ENCODE data around the gene RCN2. TPM values are rescaled to one million over a fixed set of nuclear protein-coding genes. Genes with fewer than 3 reads are reported as not detected.
A peak's percentile ranks its signal among the peaks of the same experiment; 100 is the strongest.
"Not testable (repeated sequence)": the region's sequence is repeated elsewhere in the genome, so short reads cannot be mapped to it uniquely, and the experiment has no call there.

RCN2 gene, protein sequence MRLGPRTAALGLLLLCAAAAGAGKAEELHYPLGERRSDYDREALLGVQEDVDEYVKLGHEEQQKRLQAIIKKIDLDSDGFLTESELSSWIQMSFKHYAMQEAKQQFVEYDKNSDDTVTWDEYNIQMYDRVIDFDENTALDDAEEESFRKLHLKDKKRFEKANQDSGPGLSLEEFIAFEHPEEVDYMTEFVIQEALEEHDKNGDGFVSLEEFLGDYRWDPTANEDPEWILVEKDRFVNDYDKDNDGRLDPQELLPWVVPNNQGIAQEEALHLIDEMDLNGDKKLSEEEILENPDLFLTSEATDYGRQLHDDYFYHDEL
- 46.0 TPM for total RNA-seq

GRCh38 chr15:76931397-76932134 lies at the start of gene RCN2:
Gene RCN2, plus strand, starts transcription at chr15:76931749. Its CDS starts 93 bp downstream, at chr15:76931842.
- peak; percentile 92 for DNase-seq

DNA sequence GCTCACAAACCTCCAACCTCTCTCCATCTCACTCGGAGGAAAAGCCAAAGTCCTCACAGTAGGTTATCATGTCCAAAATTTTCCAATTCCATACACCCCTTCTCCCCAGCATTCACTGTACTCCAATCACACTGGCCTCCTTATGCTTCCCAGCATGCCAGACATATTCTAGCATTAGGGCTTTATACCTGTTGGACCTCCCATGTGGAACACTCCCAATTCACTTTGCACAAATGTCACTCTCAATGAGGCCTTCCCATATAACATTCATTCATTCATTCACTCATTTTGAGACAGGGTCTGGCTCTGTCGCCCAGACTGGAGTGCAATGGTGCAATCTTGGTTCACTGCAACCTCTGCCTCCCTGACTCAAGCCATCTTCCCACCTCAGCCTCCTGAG lies 46.3 kb upstream of the RCN2 start:
- no peak for DNase-seq

- DNase-seq, result not testable (repeated sequence)
Measured at GRCh38 chr15:76887280-76888141, 44.0 kb upstream of the RCN2 start.

DNA sequence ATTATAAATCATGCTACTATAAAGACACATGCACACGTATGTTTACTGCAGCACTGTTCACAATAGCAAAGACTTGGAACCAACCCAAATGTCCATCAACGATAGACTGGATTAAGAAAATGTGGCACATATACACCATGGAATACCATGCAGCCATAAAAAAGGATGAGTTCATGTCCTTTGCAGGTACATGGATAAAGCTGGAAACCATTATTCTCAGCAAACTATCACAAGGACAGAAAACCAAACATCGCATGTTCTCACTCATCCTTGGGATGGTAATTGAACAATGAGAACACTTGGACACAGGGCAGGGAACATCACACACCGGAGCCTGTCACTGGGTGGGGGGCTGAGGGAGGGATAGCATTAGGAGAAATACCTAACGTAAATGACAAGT lies 38.7 kb upstream of the RCN2 start:
- DNase-seq, result not testable (repeated sequence)

DNA sequence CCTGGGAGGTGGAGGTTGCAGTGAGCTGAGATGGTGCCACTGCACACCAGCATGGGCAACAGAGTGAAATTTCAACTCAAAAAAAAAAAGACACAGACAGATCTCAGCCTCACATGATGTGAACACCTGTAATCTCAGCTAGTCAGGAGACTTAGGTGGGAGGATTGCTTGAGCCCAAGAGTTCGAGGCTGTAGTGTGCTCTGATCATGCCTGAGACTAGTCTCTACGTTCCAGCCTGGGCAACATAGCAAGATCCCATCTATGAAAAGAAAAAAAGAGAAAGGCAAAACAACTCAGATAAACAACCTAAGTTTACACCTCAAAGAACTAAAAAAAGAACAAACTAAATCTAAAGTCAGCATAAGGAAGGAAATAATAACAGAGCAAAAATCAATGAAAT lies 37.4 kb upstream of the RCN2 start:
- DNase-seq, result no peak

- no peak for DNase-seq
Measured at GRCh38 chr15:76898102-76898501, 33.4 kb upstream of the RCN2 start.

DNA sequence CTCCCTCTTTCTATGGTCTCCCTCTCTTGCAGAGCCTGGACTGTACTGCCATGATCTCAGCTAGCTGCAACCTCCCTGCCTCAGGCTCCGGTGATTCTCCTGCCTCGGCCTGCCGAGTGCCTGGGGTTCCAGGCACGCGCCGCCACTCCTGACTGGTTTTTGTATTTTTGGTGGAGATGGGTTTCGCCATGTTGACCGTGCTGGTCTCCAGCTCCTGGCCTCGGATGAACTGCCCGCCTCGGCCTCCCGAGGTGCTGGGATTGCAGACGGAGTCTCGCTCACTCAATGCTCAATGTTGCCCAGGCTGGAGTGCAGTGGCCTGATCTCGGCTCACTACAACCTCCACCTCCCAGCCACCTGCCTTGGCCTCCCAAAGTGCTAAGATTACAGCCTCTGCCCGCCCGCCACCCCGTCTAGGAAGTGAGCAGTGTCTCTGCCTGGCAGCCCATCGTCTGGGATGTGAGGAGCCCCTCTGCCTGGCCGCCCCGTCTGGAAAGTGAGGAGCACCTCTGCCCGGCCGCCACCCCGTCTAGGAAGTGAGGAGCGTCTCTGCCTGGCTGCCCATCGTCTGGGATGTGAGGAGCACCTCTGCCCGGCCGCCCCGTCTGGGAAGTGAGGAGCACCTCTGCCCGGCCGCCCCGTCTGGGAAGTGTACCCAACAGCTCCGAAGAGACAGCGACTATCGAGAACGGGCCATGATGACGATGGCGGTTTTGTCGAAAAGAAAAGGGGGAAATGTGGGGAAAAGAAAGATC lies 32.2 kb upstream of the RCN2 start:
- not testable (repeated sequence) for DNase-seq

DNA sequence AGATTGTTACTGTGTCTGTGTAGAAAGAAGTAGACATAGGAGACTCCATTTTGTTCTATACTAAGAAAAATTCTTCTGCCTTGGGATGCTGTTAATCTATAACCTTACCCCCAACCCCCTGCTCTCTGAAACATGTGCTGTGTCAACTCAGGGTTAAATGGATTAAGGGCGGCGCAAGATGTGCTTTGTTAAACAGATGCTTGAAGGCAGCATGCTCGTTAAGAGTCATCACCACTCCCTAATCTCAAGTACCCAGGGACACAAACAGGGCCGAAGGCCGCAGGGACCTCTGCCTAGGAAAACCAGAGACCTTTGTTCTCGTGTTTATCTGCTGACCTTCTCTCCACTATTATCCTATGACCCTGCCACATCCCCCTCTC lies 31.6 kb upstream of the RCN2 start:
- not testable (repeated sequence) for DNase-seq

- no peak for DNase-seq
Measured at GRCh38 chr15:76901965-76902364, 29.6 kb upstream of the RCN2 start.

GRCh38 chr15:76903251-76903681 lies 28.3 kb upstream of the RCN2 start:
- no peak for DNase-seq

- DNase-seq, result peak; percentile 3
Measured at GRCh38 chr15:76904461-76905012, 27.0 kb upstream of the RCN2 start.

DNA sequence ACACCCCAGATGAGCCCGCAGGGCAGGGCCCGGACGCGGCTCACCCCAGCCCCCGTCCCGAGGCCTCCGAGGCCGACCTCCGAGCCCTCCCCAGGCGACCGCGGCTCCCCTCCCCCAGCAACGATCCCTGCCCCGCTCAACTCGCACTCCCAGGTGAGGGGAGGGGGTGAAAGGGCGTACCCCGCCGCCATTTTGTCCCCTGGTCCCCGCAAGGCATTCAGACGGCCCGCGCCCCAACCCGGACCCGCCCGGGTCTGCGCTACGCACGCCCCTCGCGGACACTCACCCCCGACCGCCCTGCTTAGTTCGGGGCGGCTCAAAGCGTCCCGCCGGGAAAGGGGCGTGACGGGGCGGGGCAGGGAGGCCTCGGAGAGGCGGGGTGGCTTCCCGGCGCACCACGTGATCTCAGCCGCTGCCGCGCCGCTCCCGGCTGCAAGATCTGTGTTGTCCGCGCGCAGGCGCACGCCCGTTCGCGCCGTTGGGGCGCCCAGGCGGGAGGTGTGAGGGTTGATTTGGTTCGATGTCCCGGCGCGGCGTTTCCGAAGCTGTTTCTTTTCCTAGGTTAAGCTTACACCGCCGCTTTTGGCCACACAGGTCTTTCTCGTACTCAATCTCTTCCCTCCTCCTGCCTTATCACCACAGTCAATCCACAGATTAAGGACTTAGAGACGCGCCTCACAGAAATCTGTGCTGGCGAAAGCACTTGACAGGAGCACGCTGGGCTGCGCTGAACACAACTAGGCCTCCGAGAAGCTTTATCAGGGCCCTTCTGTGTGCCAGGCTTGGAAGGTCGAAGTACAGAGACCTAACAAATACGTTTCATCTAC lies 26.3 kb upstream of the RCN2 start, which contains the start of gene SCAPER:
Gene SCAPER (minus strand): TSS at position 328 of the 827 bp plus-strand sequence. CDS start 21,523 bp downstream, outside the sequence.
- peak; percentile 83 for DNase-seq

DNA sequence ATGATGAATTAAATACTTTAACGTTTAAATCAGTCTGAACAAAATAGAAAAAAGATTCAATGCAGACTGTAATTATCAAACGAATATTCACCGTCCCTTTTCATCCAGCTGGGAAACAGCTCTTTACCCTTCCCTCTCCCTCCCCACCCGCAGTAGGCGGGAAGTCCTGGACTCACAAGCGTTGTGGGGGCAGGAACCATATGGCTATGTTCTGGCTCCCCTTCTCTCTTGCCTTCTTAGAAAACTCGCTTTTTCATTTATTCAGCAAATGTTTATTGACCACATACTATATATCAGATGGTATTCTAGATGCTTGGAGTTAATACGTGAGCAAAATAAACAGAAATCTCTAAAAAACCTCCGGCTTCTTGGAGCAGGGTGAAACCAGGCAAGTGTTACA lies 25.7 kb upstream of the RCN2 start:
- DNase-seq, result no peak

DNA sequence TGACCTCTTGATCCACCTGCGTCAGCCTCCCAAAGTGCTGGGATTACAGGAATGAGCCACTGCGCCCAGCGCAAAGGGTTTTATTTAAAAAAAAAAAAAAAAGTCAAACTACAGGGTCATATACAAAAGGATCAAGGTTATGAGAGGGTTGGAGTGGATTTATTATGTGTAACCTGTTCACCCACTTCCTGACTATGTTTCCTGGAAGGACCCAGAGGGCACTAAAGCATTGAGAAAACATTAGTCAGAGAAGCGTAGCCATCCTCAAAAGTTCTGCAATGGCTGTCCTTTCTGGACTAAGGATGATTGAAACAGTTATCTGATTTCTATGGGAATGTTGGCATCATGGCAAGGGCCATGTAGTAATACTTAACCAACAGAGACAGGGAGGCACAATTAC lies 19.1 kb upstream of the RCN2 start:
- no peak for DNase-seq

DNA sequence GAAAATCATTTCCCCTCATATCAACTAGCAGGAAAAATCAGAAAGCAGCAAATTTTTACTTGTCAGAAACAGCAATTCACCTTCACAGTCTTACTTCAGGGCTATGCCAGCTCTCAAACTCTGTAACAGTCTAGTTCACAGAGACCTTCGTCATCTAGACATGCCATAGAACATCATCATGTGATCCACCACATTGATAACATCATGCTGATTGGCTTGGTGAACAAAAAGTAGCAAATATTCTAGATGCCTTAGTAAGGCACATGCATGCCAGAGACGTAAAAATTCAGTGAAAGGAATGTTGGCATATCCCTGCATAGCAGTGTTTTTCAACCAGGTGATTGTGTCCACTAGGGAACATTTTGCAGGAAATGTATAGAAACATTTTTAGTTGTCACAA lies 17.8 kb upstream of the RCN2 start:
- DNase-seq, result no peak

GRCh38 chr15:76916369-76916768 lies 15.2 kb upstream of the RCN2 start:
- no peak for DNase-seq

DNA sequence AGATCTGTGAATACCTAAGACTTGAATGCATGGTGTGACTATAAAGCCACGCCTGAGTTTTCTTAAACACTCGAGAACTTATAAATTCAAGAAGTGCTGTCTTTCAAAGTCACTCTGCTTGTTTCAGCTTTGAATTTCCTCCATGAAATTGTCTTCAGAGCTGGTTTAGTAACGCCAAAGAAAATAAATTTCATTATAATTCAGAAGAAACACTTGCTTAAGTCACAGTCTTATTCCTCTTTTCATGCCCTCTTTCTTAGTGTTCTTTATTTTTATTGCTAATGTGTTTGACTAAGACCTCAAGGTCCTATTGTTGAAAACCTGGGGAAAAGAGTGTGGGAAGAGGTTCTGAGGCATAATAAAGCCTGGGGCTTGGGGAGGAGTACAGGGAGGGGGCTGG lies 3.3 kb upstream of the RCN2 start:
- DNase-seq, result no peak

GRCh38 chr15:76929011-76929760 lies 2.4 kb upstream of the RCN2 start:
- no peak for DNase-seq

GRCh38 chr15:76930831-76931396 lies 635 bp upstream of the RCN2 start:
- no peak for DNase-seq
